ENCODE data around the gene NCAM1. TPM values are rescaled to one million over a fixed set of nuclear protein-coding genes. Genes with fewer than 3 reads are reported as not detected.

The NCAM1 gene
- total RNA-seq, 4 donors from 2014 or later, result 12.8 to 27.7 (median 15.7) TPM

- H3K27ac ChIP-seq, result no peak overlapping the region
- peaks cover 0 to 5% of the 10 kb centered on the region in 2 donors for H3K4me1 ChIP-seq
- no peaks in the 10 kb centered on the region for H3K9me3 ChIP-seq
- no peaks in the 10 kb centered on the region for H3K36me3 ChIP-seq
- H3K4me3 ChIP-seq, result no peak overlapping the region
- ATAC-seq, result no peak
- H3K27me3 ChIP-seq, result no peaks in the 10 kb centered on the region
- no peak for DNase-seq
- intact Hi-C loops (cut with DNase I; ENCODE audit: low total_unique reads), result no loop called here
- no peak for TF ChIP-seq POLR2A (IDR thresholded peaks at IDR 0.05)
- TF ChIP-seq CTCF (IDR thresholded peaks at IDR 0.05 in 4 of 5, conservative IDR thresholded peaks at IDR 0.05 in 1 of 5), result no peak
- in situ Hi-C loops (cut with MboI; ENCODE audit: low sequenced_read_pairs in 4 of 4), result no loop called here
Measured at GRCh38 chr11:113240389-113240788, 279.2 kb downstream of the NCAM1 start.

- intact Hi-C loops (cut with DNase I; ENCODE audit: low total_unique reads), result no loop called here
- H3K36me3 ChIP-seq, result no peaks in the 10 kb centered on the region
- in situ Hi-C loops (cut with MboI; ENCODE audit: low sequenced_read_pairs in 4 of 4), result no loop called here
- no peak overlapping the region for H3K27ac ChIP-seq
- no peak for TF ChIP-seq POLR2A (IDR thresholded peaks at IDR 0.05)
- no peak for TF ChIP-seq CTCF (IDR thresholded peaks at IDR 0.05 in 4 of 5, conservative IDR thresholded peaks at IDR 0.05 in 1 of 5)
- H3K4me1 ChIP-seq, result peaks cover 0 to 5% of the 10 kb centered on the region in 2 donors
- ATAC-seq (no peak), DNase-seq (no peak)
- no peak overlapping the region for H3K4me3 ChIP-seq
- H3K9me3 ChIP-seq, result no peaks in the 10 kb centered on the region
- no peaks in the 10 kb centered on the region for H3K27me3 ChIP-seq
Measured at GRCh38 chr11:113240790-113241635, 279.8 kb downstream of the NCAM1 start.

GRCh38 chr11:113241636-113242054, 280.4 kb downstream of the NCAM1 start:
- intact Hi-C loops (cut with DNase I; ENCODE audit: low total_unique reads), result no loop called here
- no peak overlapping the region for H3K27ac ChIP-seq
- peaks cover 0 to 5% of the 10 kb centered on the region in 2 donors for H3K4me1 ChIP-seq
- DNase-seq, result no peak
- no peaks in the 10 kb centered on the region for H3K9me3 ChIP-seq
- in situ Hi-C loops (cut with MboI; ENCODE audit: low sequenced_read_pairs in 4 of 4), result no loop called here
- H3K27me3 ChIP-seq, result no peaks in the 10 kb centered on the region
- no peaks in the 10 kb centered on the region for H3K36me3 ChIP-seq
- TF ChIP-seq CTCF (IDR thresholded peaks at IDR 0.05 in 4 of 5, conservative IDR thresholded peaks at IDR 0.05 in 1 of 5) (no peak), POLR2A (IDR thresholded peaks at IDR 0.05) (no peak)
- no peak overlapping the region for H3K4me3 ChIP-seq
- ATAC-seq, result no peak

- in situ Hi-C loops (cut with MboI; ENCODE audit: low sequenced_read_pairs in 4 of 4) (no loop called here), intact Hi-C loops (cut with DNase I; ENCODE audit: low total_unique reads) (no loop called here)
- Histone ChIP-seq H3K4me3 (no peak overlapping the region), H3K4me1 (peaks cover 0 to 5% of the 10 kb centered on the region in 2 donors), H3K36me3 (no peaks in the 10 kb centered on the region), H3K9me3 (no peaks in the 10 kb centered on the region), H3K27me3 (no peaks in the 10 kb centered on the region), H3K27ac (peak overlapping the region in 1 of 4 donors; percentile 62)
- TF ChIP-seq CTCF (IDR thresholded peaks at IDR 0.05 in 4 of 5, conservative IDR thresholded peaks at IDR 0.05 in 1 of 5), result no peak
- DNase-seq (no peak), ATAC-seq (no peak)
Measured at GRCh38 chr11:113242060-113242459, 280.8 kb downstream of the NCAM1 start.

Measured in gastrocnemius medialis (tissue), 4 donors.